K562 (cell line): ENCODE results near the gene HEXD. TPM values are rescaled to one million over a fixed set of nuclear protein-coding genes. Genes with fewer than 3 reads are reported as not detected.

Source experiments
- ATAC-seq: fragments of 200-7000 bp; cut with Tn5 transposase; 3 replicates; pipeline ENCODE4 v1.9.1; 2020; ENCODE audit warnings: moderate library complexity
- BruUV-seq: library from RNA; stranded (reverse); fragments of 400-500 nt; replicated peaks from 2 replicates; lab custom pipeline; 2021; lab: Mats Ljungman, UMichigan
- CTCF ChIA-PET: fragments of 300-600 bp; formaldehyde crosslinking; extraction: SDS; loops from one replicate; lab custom pipeline; 2021; ENCODE audit warnings: low intra/inter-chr PET ratio; lab: Yijun Ruan, JAX
- POLR2A ChIA-PET: fragments of 300-600, 350-650 bp; sonication (Branson Sonifier 250); formaldehyde crosslinking; extraction: SDS; loops from one replicate; lab custom pipeline; 2021; ENCODE audit warnings: antibody characterized with exemption, inconsistent platforms; lab: Yijun Ruan, JAX
- DNase-seq, 4 experiments: peaks; one replicate each; pipeline versions ENCODE4 v3.0.0 to v3.0.0-alpha.2; 2011 to 2018; ENCODE audit warnings: low spot score in 3 of 4, mixed read lengths in 3 of 4; ENCODE audit errors: extremely low read depth in 1 of 4
- FAIRE-seq: peaks from 2 replicates; lab custom pipeline; 2011; peaks lifted over from hg19 to GRCh38; lab: Jason Lieb, UNC
- H2AFZ ChIP-seq: 2 replicates; pipeline ENCODE4 v1.6.0; 2011; ENCODE audit warnings: low read depth, low read length, control low read depth, inconsistent platforms
- H3K27ac ChIP-seq: fragments of 200-600 bp; 3 replicates; pipeline ENCODE4 v1.8.0; 2011; ENCODE audit warnings: low read depth, mild to moderate bottlenecking, control low read depth, inconsistent platforms, low read length, moderate library complexity, mixed read lengths; ENCODE audit errors: extremely low read depth
- H3K27me3 ChIP-seq, 2 experiments: fragments of 300-600 bp in 1 of 2; 2 replicates in 1 of 2; 3 replicates in 1 of 2; pipeline versions ENCODE4 v1.6.0 to v1.8.0; 2011; ENCODE audit warnings: inconsistent platforms in 2 of 2, low read length in 2 of 2, mild to moderate bottlenecking in 1 of 2, mixed read lengths in 1 of 2, moderate library complexity in 1 of 2; ENCODE audit not compliant: control insufficient read depth in 2 of 2, insufficient read depth in 2 of 2
- H3K36me3 ChIP-seq: fragments of 300-600 bp; 3 replicates; pipeline ENCODE4 v1.8.0; 2011; ENCODE audit warnings: mild to moderate bottlenecking, low read length, inconsistent platforms; ENCODE audit not compliant: control insufficient read depth, insufficient read depth
- H3K4me1 ChIP-seq, 2 experiments: fragments of 200-600 bp in 1 of 2; replicated peaks in 1 of 2; 2 replicates in 1 of 2; 3 replicates in 1 of 2; pipeline versions ENCODE4 v1.5.1 to v1.8.0; 2011; ENCODE audit warnings: inconsistent platforms in 2 of 2, low read length in 2 of 2, mild to moderate bottlenecking in 1 of 2, mixed read lengths in 1 of 2, moderate library complexity in 1 of 2; ENCODE audit not compliant: control insufficient read depth in 2 of 2, insufficient read depth in 2 of 2
- H3K4me2 ChIP-seq: 2 replicates; pipeline ENCODE4 v1.6.1; 2011; ENCODE audit warnings: low read length, control low read depth, inconsistent platforms, mixed read lengths; ENCODE audit not compliant: insufficient read depth
- H3K4me3 ChIP-seq: fragments of 200-600 bp; sonication (generic), shearing (Covaris generic); 2 replicates; pipeline ENCODE4 v1.5.1; 2016; ENCODE audit warnings: control low read depth, inconsistent platforms
- H3K79me2 ChIP-seq: fragments of 200-600 bp; 3 replicates; pipeline ENCODE4 v1.8.0; 2011; ENCODE audit warnings: low read length, inconsistent platforms; ENCODE audit not compliant: control insufficient read depth, insufficient read depth
- H3K9ac ChIP-seq, 2 experiments: 2 replicates each; pipeline versions ENCODE4 v1.6.0 to v1.6.1; 2011; ENCODE audit warnings: low read depth in 2 of 2, low read length in 2 of 2, control low read depth in 1 of 2, inconsistent platforms in 1 of 2, mild to moderate bottlenecking in 1 of 2, mixed read lengths in 1 of 2; ENCODE audit not compliant: insufficient read depth in 1 of 2
- H3K9me1 ChIP-seq: one replicate; pipeline ENCODE4 v1.6.0; 2011; ENCODE audit warnings: inconsistent platforms, mild to moderate bottlenecking, low read length, moderate library complexity; ENCODE audit not compliant: control insufficient read depth, insufficient read depth
- H3K9me3 ChIP-seq: replicated peaks from 2 replicates; pipeline ENCODE4 v1.5.1; 2011; ENCODE audit warnings: low read depth, low read length, inconsistent platforms; ENCODE audit not compliant: control insufficient read depth, insufficient read depth
- H4K20me1 ChIP-seq: replicated peaks from 2 replicates; pipeline ENCODE4 v1.6.1; 2011; ENCODE audit warnings: low read length, inconsistent platforms, mixed read lengths; ENCODE audit not compliant: control insufficient read depth, insufficient read depth
- ARNT ChIP-seq, 2 experiments: fragments of 450-650 bp; IDR thresholded peaks; 2 replicates each; pipeline ENCODE4 v1.6.1; 2016; ENCODE audit warnings: mild to moderate bottlenecking in 1 of 2
- C11orf30 ChIP-seq: fragments of 450-650 bp; IDR thresholded peaks from 2 replicates; pipeline ENCODE4 v1.6.1; 2016; ENCODE audit warnings: low read depth, mild to moderate bottlenecking
- CBX2 ChIP-seq: fragments of 200-600 bp; sonication (generic); IDR thresholded peaks from one replicate; pipeline ENCODE4 v1.6.1; 2012; ENCODE audit warnings: mild to moderate bottlenecking, low read length, inconsistent platforms; ENCODE audit not compliant: insufficient read depth, poor library complexity, severe bottlenecking
- HNRNPUL1 ChIP-seq: fragments of 200-400 bp; formaldehyde crosslinking; IDR thresholded peaks from 2 replicates; pipeline ENCODE4 v1.6.1; 2017; ENCODE audit warnings: low read length
- IRF9 ChIP-seq: fragments of 450-650 bp; IDR thresholded peaks from 2 replicates; pipeline ENCODE4 v1.6.1; 2016; ENCODE audit warnings: missing biosample characterization, missing genetic modification characterization
- NR2C2 ChIP-seq, 2 experiments: fragments of 200-800 bp in 1 of 2; sonication (Bioruptor generic) in 1 of 2; sonication (generic) in 1 of 2; formaldehyde crosslinking in 1 of 2; IDR thresholded peaks; 2 replicates each; pipeline versions ENCODE4 v1.6.1 to v1.8.0; 2016 to 2022; ENCODE audit warnings: mild to moderate bottlenecking in 1 of 2, missing compliant biosample characterization in 1 of 2, missing genetic modification characterization in 1 of 2, missing genetic modification reagents in 1 of 2
- PML ChIP-seq: IDR thresholded peaks from 2 replicates; pipeline ENCODE4 v1.6.1; 2012; ENCODE audit warnings: low read length, inconsistent platforms
- RFX1 ChIP-seq: fragments of 450-650 bp; IDR thresholded peaks from 2 replicates; pipeline ENCODE4 v1.6.1; 2016; ENCODE audit warnings: mild to moderate bottlenecking, moderate library complexity
- SNIP1 ChIP-seq: fragments of 450-650 bp; IDR thresholded peaks from 2 replicates; pipeline ENCODE4 v1.7.1; 2017; ENCODE audit warnings: low read depth, mild to moderate bottlenecking
- TCF15 ChIP-seq: fragments of 250-450 bp; sonication (Bioruptor Pico); IDR thresholded peaks from 2 replicates; pipeline ENCODE4 v1.8.0; 2022; ENCODE audit warnings: moderate library complexity, mild to moderate bottlenecking, inconsistent platforms
- TEAD4 ChIP-seq, 2 experiments: sonication (generic) in 1 of 2; formaldehyde crosslinking in 1 of 2; IDR thresholded peaks; 2 replicates each; pipeline versions ENCODE4 v1.6.1 to v1.8.0; 2012 to 2022; ENCODE audit warnings: borderline replicate concordance in 1 of 2, inconsistent platforms in 1 of 2, low read length in 1 of 2, mild to moderate bottlenecking in 1 of 2, missing genetic modification reagents in 1 of 2
- ZNF124 ChIP-seq: sonication (generic); formaldehyde crosslinking; IDR thresholded peaks from 2 replicates; pipeline ENCODE4 v1.8.1; 2022; ENCODE audit warnings: missing genetic modification reagents
- ZNF507 ChIP-seq: conservative IDR thresholded peaks from 2 replicates; pipeline ENCODE4 v1.6.1; 2017; ENCODE audit warnings: missing genetic modification characterization, missing compliant biosample characterization
- ZNF639 ChIP-seq, 2 experiments: fragments of 200-800 bp in 1 of 2; sonication (Bioruptor generic) in 1 of 2; sonication (generic) in 1 of 2; formaldehyde crosslinking in 1 of 2; IDR thresholded peaks in 1 of 2; conservative IDR thresholded peaks in 1 of 2; 2 replicates each; pipeline versions ENCODE4 v1.5.0 to v1.6.1; 2016 to 2020; ENCODE audit warnings: missing compliant biosample characterization in 1 of 2, missing genetic modification characterization in 1 of 2, missing genetic modification reagents in 1 of 2
- ZNF830 ChIP-seq: fragments of 250-450 bp; sonication (Bioruptor Pico); IDR thresholded peaks from 2 replicates; pipeline ENCODE4 v1.5.0; 2021; ENCODE audit warnings: mild to moderate bottlenecking
- WGBS: fragments of 100-300 bp; shearing (Covaris generic); methylation state at CpG from one replicate; pipeline ENCODE4 v1.1.6; 2016; ENCODE audit warnings: low coverage, mixed read lengths; ENCODE audit not compliant: insufficient coverage; ENCODE audit errors: missing lambda C conversion rate; 5-methylcytosine and 5-hydroxymethylcytosine counted together
- in situ Hi-C: fragments of 300-500 bp; cut with MboI; formaldehyde crosslinking; loops from 4 replicates; pipeline ENCODE4 v1.15.0; 2018; ENCODE audit warnings: inconsistent platforms, mixed read lengths
- intact Hi-C: fragments of 100-400 bp; cut with micrococcal nuclease; formaldehyde crosslinking; loops from 2 replicates; pipeline ENCODE4 v1.14.2; 2022
- polyA plus RNA-seq, 8 experiments: library from polyadenylated mRNA; depleted of rRNA in 4 of 8; stranded (reverse) in 5 of 8; unstranded in 3 of 8; fragments of >200 nt; fragmentation: Nextera tagmentation in 2 of 8; fragmentation: Illumina TruSeq in 1 of 8; extraction: Ambion mirVana in 2 of 8; extraction: Trizol in 1 of 8; gene quantifications; 2 replicates each; pipeline versions ENCODE4 v1.2.1 to v1.2.3, GENCODE V29; 2011 to 2014; ENCODE audit warnings: inconsistent platforms in 1 of 8, missing spikeins in 1 of 8
- total RNA-seq, 7 experiments: library from RNA; depleted of rRNA in 6 of 7; stranded (reverse); fragments of >200 nt in 6 of 7; fragmentation: Illumina TruSeq in 2 of 7; extraction: Trizol in 2 of 7; gene quantifications; 2 replicates each; pipeline versions ENCODE4 v1.2.1 to v1.2.3, GENCODE V29; 2011 to 2021; ENCODE audit warnings: low replicate concordance in 1 of 7
- TF ChIP-seq, protein P1 (sequence below): fragments of 250-450 bp; sonication (Bioruptor Pico); IDR thresholded peaks from 2 replicates; pipeline ENCODE4 v1.8.0; 2021; ENCODE audit warnings: moderate library complexity, mild to moderate bottlenecking, inconsistent platforms

Gene HEXD
- total and polyA plus RNA-seq, 9 of the 15 experiments (the other 6 are each of a cell fraction or from before 2014, with no cell fraction given): 1.0 to 25.3 (median 10.0) TPM

- Histone ChIP-seq H4K20me1 (no peaks in the 10 kb centered on the region), H3K9me1 (no peaks in the 10 kb centered on the region), H3K4me1 (peaks cover 0 to 33% of the 10 kb centered on the region in 2 experiments; a peak in 3 of 5 replicates), H3K27me3 (no peaks in the 10 kb centered on the region), H3K27ac (no peak overlapping the region), H3K9ac (no peak overlapping the region), H2AFZ (no peak overlapping the region), H3K4me2 (no peak overlapping the region), H3K36me3 (peaks cover 26% of the 10 kb centered on the region; the same call in 2 of the 3 replicates), H3K79me2 (no peaks in the 10 kb centered on the region), H3K4me3 (no peak overlapping the region), H3K9me3 (no peaks in the 10 kb centered on the region)
- intact Hi-C loops (no loop called here), in situ Hi-C loops (no loop called here)
- POLR2A ChIA-PET: interaction anchor here (0.9 kb wide), 1 partner anchor 11 kb away, joined by 3 read pairs; no protein-coding TSS in a partner anchor
- TF ChIP-seq ZNF830 (CRISPR knock-in tag) (no peak), IRF9 (tag) (no peak), TEAD4 (IDR thresholded peaks at IDR 0.05; ENCODE audit: low read length) (no peak), TEAD4 (CRISPR knock-in tag; IDR thresholded peaks at IDR 0.05; ENCODE audit: borderline replicate concordance) (no peak), PML (no peak), ZNF124 (CRISPR knock-in tag) (no peak), TCF15 (no peak), ZNF507 (tag) (no peak), NR2C2 (CRISPR knock-in tag; IDR thresholded peaks at IDR 0.05) (no peak), NR2C2 (tag; IDR thresholded peaks at IDR 0.05) (no peak), ARNT (IDR thresholded peaks at IDR 0.05) (no peak), RFX1 (no peak), ZNF639 (CRISPR knock-in tag; conservative IDR thresholded peaks at IDR 0.05 in 1 of 2, IDR thresholded peaks at IDR 0.05 in 1 of 2) (no peak), CBX2 (no peak), SNIP1 (no peak), HNRNPUL1 (no peak), C11orf30 (no peak)
- TF ChIP-seq, protein P1, sequence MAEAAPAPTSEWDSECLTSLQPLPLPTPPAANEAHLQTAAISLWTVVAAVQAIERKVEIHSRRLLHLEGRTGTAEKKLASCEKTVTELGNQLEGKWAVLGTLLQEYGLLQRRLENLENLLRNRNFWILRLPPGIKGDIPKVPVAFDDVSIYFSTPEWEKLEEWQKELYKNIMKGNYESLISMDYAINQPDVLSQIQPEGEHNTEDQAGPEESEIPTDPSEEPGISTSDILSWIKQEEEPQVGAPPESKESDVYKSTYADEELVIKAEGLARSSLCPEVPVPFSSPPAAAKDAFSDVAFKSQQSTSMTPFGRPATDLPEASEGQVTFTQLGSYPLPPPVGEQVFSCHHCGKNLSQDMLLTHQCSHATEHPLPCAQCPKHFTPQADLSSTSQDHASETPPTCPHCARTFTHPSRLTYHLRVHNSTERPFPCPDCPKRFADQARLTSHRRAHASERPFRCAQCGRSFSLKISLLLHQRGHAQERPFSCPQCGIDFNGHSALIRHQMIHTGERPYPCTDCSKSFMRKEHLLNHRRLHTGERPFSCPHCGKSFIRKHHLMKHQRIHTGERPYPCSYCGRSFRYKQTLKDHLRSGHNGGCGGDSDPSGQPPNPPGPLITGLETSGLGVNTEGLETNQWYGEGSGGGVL (CRISPR knock-in tag): no peak
- DNase-seq (no peak), FAIRE-seq (no peak), ATAC-seq (no peak)
- 89% methylated on average over 23 of the region's 28 CpGs for WGBS
- BruUV-seq: no TSS peak
- CTCF ChIA-PET: no interaction called here
Observed at GRCh38 chr17:82392209-82392920, 25.8 kb upstream of the HEXD start.
